Adrenal gland (tissue), 5 donors: ENCODE results near the gene NAB2.

Experiments used
- CTCF ChIP-seq, 6 experiments: fragments of 450-650 bp in 4 of 6; fragments of 200-600 bp in 2 of 6; sonication (generic) in 1 of 6; IDR thresholded peaks; 1 replicate in 5 of 6; 2 replicates in 1 of 6; pipeline versions ENCODE4 v1.5.1 to v1.8.0; 2016 to 2021; ENCODE audit warnings: antibody characterized with exemption in 6 of 6, mild to moderate bottlenecking in 2 of 6, moderate library complexity in 1 of 6
- POLR2A ChIP-seq, 2 donors: fragments of 450-650 bp; IDR thresholded peaks; one replicate each; pipeline ENCODE4 v1.6.1; 2017; ENCODE audit warnings: antibody characterized with exemption in 2 of 2, mild to moderate bottlenecking in 2 of 2, moderate library complexity in 1 of 2
- donor health status: DM: no; HTN: no; CAD: no.

DNA sequence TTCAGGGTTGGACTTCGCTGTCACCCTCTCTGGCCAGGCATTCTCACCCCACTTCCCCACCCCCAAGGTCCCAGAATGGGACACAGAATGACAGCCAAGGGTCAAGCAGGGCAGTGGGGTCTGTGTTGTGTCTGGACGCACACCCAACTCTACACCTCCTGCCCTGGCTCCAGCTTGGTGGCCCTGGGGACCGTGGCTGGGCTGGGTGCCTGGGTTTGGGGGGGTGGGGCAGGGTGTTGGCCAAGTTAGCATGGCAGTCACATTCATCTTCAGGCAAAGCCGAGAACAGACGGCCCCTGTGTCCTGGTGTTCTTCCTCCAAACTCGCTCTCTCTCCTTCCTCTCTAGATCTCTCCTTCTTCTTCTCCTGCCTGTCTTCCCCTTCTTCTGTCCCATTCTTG, 45.0 kb downstream of the NAB2 start:
- no peak for TF ChIP-seq CTCF (IDR thresholded peaks at IDR 0.05)
- no peak for TF ChIP-seq POLR2A (IDR thresholded peaks at IDR 0.05)
